Stimulated activated CD8-positive, alpha-beta memory T cell treated with anti-CD3 and anti-CD28 coated beads, Interleukin-4, amount 100 ng/mL, for 4 hours (primary cell): ENCODE data around the gene CKMT2.

Experiments
- DNase-seq, 2 donors: peaks; one replicate each; pipeline ENCODE4 v3.0.0-alpha.2; 2020; ENCODE audit warnings: low read depth in 2 of 2, low spot score in 1 of 2

Gene CKMT2

DNA sequence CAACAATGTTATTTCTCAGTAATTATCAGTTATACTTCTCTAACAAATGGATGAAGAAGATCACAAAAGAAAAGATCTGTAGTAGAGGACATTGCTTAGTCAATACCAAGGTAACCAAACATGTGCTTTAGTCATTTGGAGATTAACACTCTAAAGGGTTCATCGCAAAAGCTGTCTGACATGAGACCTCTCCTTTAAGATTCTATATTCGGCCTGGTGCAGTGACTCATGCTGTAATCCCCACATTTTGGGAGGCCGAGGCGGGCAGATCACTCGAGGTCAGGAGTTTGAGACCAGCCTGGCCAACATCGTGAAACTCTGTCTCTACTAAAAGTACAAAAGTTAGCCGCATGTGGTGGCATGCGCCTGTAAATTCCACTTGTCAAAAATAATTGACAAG lies 18.3 kb upstream of the CKMT2 start:
- no peak for DNase-seq

DNA sequence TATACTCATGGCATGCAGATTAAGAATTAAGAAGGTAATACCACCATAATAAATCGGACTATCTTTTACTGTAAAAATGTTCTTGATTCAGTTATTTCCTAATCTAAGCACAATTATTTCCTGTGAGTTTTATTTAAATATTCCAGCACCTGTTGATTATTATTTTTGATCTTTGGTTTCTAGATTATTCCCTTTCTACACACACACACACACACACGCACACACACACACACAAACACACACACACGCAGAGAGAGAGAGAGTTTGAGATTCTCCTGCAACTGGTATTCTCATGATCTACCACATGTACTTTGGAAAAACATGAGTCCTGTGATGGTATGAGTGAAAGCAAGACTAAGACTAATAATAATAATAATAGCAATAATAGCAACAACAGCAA lies 17.0 kb upstream of the CKMT2 start:
- no peak for DNase-seq

DNA sequence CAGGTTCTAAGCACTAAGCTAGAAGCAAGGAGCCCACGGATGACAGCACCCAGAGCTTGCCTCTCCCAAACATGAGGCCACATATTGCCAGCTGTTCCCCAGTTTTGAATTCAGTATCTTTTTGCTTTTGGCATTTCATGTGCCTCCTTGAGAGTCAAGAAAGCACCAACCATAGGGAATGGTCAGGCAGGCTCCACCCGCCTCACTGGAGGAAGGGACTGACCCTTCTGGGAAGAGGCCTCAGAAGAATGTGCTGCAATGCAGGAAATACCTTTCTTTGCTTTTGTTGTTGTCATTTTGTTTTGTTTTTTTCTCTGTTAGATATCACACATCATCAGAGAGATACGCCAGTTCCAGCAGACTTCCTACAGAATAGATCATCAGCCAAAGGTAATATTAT lies 13.7 kb upstream of the CKMT2 start:
- DNase-seq: no peak

DNA sequence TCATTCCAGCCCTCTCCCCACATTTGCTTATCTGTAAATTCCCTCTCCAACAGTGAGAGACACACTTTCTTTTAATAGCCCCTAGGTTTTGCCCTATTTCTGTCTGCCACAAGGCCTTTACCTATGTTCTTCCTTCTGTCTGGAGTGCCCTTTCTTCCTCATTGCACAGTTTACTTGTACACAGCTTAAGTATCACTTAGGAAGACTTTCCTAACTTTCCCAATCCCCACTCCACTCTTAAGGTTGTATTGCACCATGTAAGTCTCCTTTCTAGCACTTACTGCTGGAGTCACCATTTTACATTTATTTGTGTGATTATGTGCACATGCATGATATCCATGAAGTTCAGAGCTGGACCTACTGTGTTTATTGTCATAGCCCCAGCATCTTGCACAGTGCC lies 10.8 kb upstream of the CKMT2 start:
- DNase-seq: no peak

DNA sequence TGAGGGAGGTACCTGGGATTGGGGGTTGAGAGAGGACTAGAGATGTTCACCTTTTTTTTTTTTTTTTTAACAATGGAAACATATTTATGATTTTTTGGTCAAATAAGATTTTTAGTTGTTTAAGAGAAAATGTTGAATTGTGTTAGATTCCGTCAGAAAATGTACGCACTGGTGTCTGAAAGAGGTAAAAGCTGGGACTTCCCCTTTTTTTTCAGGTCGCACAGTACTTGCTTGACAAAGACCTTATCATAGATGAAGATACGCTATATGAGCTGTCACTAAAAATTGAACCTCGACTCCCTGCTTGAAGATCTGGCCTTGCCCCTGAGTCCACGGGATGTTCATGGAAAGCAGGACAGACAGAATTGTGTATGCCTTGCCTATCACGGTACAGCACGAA lies 7.7 kb upstream of the CKMT2 start:
- DNase-seq: no peak

DNA sequence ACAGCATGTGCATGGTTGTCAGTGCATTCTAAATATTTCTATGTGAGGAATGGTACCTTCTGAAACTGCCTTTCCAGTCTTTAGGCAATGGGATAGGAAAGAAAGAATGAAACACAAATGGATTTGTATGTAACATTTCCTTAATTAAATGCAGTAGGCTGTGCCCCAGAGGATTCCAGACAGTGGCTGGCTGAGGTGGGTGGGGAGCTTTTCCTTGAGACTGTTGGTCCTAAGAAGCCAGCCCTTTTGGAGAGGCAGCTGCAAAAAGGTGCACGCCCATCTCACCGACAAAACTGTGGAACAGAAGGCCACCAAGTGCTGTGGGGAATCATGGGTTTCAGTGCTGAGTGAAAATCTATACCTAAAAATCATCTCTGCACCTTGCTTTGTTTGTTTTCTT lies 6.8 kb upstream of the CKMT2 start:
- DNase-seq: no peak

DNA sequence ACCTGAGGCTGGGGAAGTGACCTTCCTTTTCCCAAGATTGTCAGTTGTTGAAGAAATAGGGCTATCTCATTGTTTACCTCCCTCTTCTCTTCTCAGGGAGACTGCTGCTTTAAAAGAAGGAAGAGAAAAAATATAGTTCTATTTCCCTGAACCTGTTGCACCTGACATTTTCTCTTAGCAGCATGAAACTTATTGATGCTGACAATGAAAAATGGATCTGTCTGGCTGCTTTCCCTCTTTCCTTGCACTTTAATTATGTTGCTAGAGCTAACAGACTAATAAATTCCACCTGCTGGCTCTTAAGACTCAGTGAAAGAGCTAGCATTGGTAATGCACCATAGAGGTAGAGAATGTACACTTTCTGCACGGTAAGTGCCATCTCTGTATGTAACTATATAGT lies 6.2 kb upstream of the CKMT2 start:
- DNase-seq: no peak

DNA sequence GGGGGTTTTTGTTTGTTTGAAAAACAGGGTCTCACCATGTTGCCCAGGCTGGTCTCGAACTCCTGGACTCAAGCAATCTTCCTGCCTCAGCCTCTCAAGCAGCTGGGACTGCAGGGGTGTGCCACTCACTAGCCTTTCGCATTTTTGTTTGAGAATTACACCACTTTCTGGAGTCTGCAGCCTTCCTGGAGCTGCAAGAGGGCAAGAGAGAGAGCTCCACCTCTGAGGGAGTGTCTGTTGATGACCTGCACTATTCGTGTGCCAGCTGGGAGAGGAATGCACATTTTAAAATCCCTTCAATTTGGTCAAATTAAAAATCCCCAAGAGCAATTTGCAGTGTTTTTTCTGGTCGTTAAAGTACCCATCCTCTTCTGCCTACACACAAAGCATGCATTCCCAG lies 5.0 kb upstream of the CKMT2 start:
- DNase-seq: no peak

DNA sequence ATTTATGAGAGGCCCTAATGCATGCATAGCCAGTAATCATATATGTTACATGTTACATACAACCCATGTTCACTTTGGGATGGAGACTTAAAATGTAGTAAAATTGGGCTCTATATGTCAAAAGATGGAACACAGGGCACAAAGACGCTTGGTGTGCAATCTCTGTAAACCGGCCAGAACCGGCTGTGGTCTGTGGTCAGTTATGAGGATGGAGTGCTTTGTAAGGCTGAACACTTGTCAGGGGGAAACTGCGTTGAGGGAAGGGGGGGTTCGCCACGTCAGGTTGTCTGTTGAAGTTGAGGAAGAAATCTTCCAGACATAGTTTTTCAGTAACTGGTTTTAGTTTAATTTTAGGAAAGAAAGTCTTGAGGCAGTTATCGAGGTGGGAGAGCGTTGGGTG lies 2.7 kb upstream of the CKMT2 start:
- DNase-seq: no peak

DNA sequence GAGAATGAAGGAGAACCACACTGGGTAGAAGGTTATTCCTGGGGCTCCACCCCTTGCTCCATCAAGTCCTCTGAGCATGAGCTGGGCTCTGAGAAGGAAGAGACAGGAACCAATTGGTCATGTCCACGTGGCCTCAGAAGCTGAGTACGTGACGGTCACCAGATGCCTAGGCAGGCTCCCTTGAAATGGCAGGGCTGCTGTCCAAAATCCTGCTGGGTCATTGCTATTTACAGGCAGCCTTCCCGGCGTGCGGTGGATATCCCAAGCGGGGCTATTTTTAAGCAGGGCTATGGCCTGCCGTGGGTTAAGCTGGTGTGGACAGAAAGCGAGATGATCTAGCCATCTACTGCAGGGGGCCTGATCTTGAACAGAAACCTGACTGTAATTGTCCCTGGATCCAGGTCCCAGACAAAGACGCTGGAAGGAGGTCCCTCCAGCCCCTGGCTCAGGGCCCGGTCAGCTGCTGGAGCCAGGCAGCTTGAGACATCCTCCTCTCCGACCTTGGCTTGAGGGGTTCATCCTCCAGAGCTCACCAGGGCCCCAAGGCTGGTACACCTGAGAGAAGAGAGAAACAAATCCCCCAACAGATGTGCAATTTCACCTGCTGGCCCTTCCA lies 550 bp upstream of the CKMT2 start:
- DNase-seq: no peak

DNA sequence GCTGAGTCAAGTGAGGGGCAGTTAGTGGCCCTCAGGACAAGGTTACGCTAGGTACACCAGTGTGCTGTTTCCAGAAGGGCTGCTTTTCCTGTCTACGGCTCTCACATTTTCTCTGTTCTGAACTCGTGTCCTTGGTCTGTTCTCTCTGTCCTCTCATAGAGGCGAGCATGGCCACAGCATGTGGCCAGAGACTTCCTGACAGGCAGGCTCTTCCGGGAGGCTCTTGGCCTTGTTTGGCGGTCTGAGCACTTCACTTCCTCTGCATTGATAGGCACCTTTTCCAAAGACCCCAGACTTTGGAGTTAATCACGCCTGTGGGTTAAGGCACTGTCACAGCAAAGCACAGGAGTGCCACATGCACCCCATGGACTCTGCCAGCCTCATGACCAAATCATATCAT lies 1.2 kb downstream of the CKMT2 start:
- no peak for DNase-seq

DNA sequence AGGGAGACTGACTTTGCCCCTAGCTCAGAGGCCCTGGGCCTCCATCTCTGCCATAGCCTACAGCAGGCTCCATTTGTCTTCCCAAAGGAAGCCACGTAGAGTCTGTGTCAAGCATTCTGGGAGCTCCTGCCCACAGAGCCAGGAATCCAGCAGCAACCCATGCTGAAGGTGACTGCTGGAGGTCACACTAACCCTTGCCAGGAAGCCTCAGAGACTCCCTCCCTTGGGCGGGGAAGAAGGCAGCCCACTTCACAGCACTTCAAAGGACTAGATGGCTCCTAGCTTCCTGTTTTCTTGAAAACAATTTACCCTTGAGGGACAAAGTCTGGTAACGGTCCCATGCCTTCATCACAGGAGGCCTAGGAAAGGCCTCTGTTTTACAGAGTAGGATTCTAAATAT lies 1.7 kb downstream of the CKMT2 start:
- DNase-seq: no peak

DNA sequence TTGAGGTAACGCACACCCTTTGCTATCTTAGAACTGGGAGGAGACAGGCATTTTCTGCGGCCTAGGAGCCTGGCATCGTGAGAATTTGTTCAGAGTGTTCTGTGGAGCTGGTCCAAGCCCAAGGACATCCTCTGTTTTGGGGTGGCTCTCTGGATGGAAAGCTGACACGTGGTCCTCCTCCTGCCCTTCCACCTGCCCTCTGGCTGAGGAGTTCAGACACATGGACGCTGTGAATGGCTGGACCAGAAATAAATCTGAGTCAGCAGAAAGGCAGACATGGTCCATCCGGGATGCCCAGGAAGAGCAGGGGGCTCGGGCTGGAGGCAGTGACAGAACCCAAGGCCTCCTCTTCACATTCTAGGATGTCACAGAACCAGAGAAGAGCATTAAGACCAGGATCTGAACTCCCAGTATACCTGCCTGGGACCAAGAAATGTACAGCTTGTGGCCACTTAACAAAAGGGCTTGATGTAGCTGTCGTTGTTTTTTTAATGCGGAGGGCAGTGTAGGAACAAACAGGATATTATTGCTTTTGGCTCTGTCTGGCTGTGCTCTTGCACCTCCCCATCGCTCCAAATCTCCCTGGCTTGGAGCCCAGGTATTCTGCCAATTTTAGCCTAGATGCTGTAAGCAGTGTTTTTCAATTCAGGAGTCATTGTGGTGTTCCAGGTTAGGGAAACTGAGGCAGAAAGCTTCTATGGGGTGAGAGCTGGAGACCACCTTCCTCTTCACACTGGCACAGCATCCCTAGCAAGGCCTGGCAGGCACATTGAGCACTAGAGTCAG lies 2.4 kb downstream of the CKMT2 start:
- no peak for DNase-seq

DNA sequence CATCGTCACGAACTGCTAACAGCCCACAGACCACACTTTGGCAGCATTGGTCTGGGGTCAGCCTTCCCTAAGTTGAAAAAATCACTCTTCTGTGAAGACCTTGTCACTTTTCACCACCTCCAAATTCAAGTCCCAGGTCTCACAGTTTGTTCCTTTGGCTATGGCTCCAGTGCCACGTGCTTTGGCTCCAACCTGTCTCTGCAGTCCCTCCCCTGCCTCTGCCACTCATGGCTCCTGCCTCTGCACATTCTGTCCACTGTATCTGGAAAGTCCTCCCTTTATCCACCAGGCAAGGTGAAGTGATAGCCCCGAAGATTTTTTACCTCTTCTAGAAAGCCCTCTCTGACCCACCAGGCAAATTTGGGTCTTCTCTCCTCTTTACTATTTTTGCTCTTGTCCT lies 5.3 kb downstream of the CKMT2 start:
- DNase-seq: no peak

DNA sequence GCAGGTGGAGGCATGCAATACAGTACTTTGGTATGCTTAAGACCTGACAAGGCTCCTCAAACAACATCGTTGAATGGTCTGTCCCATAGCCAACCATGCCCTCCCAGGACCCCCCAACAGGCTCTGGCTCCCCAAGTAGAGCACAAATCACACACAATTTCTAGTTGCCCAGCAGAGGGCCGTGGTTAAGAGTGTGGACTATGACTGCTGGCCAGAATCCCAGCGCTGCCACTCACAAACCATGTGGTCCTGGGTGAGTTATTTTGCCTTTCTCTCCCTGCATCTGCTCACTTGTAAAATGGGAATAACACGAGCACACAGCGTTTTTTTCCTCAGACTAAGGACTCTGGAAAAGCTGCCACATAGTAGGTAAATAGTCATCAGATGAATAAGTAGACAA lies 6.5 kb downstream of the CKMT2 start:
- no peak for DNase-seq

DNA sequence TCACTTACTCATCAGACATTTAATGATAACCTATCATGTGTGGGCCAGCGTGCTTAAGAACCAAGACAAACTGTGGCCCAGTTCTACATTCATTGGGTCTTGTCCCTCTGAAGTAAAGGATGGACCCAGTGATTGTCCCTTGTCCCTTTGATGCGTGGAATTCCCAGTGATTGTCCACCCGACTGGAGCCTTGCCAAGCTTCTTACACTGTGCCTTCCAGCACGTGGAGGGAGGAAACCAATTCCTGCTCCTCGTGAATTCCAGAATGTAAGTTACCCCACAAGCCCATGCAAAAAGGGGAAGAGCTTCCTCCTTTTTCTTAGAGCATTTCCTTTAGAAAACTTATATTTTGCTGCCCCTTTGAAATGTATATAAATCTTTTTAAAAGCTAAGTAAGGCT lies 7.9 kb downstream of the CKMT2 start:
- DNase-seq: no peak

DNA sequence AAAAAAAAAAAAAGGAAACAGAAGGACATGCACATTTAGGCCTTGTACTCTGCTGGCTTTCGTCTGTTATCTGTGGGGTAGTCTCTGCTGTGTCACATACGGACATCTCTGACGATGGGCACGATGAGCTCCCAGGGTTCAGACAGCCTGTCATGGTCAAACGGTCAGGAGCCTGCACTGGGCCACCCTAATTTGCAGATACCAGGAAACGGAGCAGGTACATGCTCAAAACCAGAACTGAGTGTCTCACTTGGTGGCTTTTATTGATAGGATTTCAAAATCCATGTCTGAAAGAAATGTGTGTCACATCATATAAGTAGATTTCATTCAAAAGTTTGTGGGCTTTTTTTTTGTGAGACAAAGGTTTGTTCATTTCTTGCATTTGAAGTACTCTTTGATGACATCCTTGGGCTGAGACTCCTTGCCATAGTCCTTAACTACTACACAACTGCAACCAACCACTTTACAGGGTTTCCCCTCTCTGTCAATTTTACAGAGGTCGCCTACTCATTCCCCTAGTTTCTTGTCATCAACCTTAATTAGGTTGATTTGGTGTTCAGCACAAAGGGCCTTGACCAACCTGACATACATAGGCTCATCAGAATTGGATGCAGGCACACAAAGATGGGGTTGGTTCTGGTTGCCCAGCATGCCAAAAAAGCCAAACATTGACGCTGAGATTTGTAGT lies 9.0 kb downstream of the CKMT2 start:
- DNase-seq: no peak

DNA sequence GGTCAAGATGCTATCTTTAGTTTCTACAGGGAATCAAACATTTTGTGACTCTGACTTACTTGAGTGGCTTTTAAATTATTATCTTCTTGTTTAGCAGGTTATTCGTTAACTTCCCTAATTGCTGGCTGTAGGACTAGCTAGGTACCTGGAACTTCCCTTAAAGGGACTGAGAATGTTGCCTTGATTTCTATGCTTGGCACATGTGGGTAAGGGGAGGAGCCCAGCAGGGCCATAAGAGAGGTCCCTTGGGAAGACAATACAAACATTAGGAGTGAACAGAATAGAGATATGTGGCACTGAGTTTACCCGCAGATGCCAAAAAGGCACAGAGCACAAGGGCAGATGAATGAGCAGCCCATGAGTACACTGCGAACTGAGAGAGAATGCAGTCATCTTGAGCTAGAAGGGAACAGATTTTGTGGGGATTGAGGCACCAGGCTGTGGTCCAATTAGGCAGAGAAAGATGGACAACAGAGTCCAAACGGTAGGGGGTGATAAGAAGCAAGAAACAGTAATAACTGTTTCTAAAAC lies 9.8 kb downstream of the CKMT2 start:
- DNase-seq: no peak

DNA sequence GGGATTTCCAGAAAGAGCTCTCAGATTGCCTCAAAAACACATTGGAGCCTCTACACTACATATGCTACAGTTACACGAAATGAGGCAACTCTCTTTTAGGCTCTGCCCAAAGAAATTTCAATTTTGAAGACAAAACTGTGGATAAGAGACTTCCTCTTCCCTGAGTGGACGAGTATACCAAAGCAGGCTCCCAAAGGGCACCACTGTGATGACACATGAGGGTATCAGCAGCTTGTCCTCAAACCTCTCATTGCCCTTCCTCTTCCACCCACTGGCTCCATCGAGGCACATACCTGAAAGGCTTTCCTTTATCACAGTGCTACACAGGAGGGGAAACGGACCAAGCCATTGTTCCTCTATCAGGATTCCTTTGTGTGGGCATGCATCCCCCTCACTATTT lies 11.3 kb downstream of the CKMT2 start:
- no peak for DNase-seq

DNA sequence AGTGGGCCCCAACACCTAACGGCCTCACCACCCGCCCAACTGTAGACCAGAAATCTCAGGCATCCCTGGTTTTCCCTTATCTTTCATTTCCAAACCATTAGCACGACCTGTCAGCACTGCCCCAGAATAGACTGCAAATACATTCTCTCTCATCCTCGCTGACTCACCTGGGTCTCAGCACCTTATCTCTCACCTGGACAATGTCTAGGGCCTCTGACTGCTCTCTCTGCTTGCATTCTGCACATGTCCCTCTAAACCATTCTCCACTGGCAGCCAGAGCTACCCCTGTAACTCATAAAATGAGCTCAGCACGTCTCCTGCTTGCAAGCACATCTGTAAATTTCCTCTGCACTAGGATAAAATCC lies 12.7 kb downstream of the CKMT2 start:
- no peak for DNase-seq

DNA sequence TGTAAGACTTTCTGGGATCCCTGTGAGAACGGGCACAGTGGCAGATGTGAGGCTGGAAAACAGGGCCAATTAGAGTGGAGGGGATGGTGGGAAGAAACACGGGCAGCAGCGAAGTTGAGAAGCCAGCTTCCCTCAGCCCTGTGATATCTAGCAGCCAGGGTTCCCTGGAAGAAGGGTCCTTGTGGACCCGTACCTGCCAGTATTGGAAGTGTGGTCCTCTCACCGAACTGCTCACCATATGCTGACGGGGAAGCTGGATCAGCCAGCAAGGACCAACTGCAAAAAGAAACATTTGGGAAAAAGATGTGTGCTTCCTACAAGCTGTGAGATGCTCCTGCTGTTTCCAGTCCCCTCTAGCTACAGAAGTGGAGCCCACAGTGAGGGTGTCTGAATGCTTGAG lies 13.6 kb downstream of the CKMT2 start:
- no peak for DNase-seq

DNA sequence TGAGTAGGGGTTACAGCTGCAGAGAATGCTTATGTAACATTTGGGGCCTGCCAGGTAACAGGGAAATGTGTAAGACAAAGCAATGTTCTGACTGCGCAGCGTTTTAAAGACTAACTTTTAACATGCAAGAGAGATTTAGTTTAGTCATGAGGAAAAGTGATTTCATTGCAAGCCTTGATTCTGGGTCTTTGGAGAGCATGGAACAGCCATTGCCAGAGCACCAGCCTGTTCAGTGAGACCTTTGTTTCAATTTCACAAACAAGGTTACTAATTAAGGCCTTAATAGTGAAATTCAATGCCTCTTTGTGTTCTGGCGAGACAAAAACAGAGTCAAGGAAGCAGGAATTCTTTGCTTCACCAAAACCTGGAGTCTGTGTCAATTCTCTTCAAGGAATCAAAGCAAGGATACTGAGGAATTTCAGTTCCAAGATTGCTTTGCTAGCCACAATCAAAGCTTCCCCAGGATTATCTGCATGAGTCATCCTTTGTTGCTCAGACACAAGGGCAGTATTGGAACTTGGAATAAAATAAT lies 14.4 kb downstream of the CKMT2 start:
- no peak for DNase-seq
